HL-60 (cell line): ENCODE measurements around the gene CCSER2.
"Not testable (repeated sequence)": the region's sequence is repeated elsewhere in the genome, so short reads cannot be mapped to it uniquely, and the experiment has no call there.

ENCODE experiments used
- DNase-seq, 2 experiments: peaks; one replicate each; pipeline ENCODE4 v3.0.0-alpha.2; 2010 to 2020; ENCODE audit warnings: low read depth in 1 of 2, low spot score in 1 of 2
- H3K27ac ChIP-seq: fragments of 250-450 bp; sonication (Bioruptor Pico); replicated peaks from 2 replicates; pipeline ENCODE4 v1.5.1; 2020; ENCODE audit warnings: mild to moderate bottlenecking, moderate library complexity
- H3K27me3 ChIP-seq: fragments of 250-450 bp; sonication (Bioruptor Pico); 2 replicates; pipeline ENCODE4 v1.5.1; 2021; ENCODE audit warnings: mild to moderate bottlenecking, moderate library complexity; ENCODE audit not compliant: insufficient read depth, poor library complexity, severe bottlenecking
- H3K4me3 ChIP-seq: replicated peaks from 2 replicates; pipeline ENCODE4 v1.5.1; 2011; ENCODE audit warnings: mild to moderate bottlenecking, control low read depth, low read length; ENCODE audit not compliant: insufficient read depth
- CTCF ChIP-seq: IDR thresholded peaks from one replicate; pipeline ENCODE4 v1.5.1; 2011; ENCODE audit warnings: low read length, control low read depth, inconsistent platforms; ENCODE audit not compliant: insufficient read depth
- GABPA ChIP-seq: IDR thresholded peaks from 2 replicates; pipeline ENCODE4 v1.6.1; 2012; ENCODE audit warnings: low read depth
- POLR2AphosphoS5 ChIP-seq: IDR thresholded peaks from 2 replicates; pipeline ENCODE4 v1.6.1; 2012; ENCODE audit warnings: low read depth
- REST ChIP-seq: IDR thresholded peaks from 2 replicates; pipeline ENCODE4 v1.6.1; 2012; ENCODE audit warnings: low read depth; ENCODE audit not compliant: insufficient replicate concordance
- SPI1 ChIP-seq: IDR thresholded peaks from 2 replicates; pipeline ENCODE4 v1.6.1; 2012; ENCODE audit warnings: low read depth, mild to moderate bottlenecking, borderline replicate concordance
- long read RNA-seq: library from polyadenylated mRNA; unstranded; transcript quantifications from one replicate; pipeline ENCODE4 v2.0.0, GENCODE V29; 2020

Gene CCSER2
- long read RNA-seq, partial matches to known transcripts, result 30 of 37 reads
- long read RNA-seq, other reads (novel, unspliced or antisense), result 7 of 37 reads

GRCh38 chr10:84328418-84329195 lies at the start of gene CCSER2:
Gene CCSER2 (plus strand): TSS chr10:84328589. CDS start chr10:84371053, 42,464 bp downstream.
- Histone ChIP-seq H3K4me3 (peak within 1 kb of the TSS; percentile 69), H3K27ac (0 out of 2 replicates have a peak within 1 kb of the TSS, but pooled peaks have one; percentile 19), H3K27me3 (no peaks in the 10 kb centered on the region)
- peak in 1 of 2 experiments; percentile 89 for DNase-seq
- TF ChIP-seq CTCF (no peak), REST (no peak), POLR2AphosphoS5 (no peak), GABPA (no peak), SPI1 (no peak)

GRCh38 chr10:84279876-84280475 lies 48.4 kb upstream of the CCSER2 start:
- not testable (repeated sequence) for H3K27ac ChIP-seq, DNase-seq

GRCh38 chr10:84286695-84287094 lies 41.7 kb upstream of the CCSER2 start:
- peaks cover 4% of the 10 kb centered on the region for H3K27me3 ChIP-seq
- DNase-seq, result no peak
- no peak overlapping the region for H3K4me3 ChIP-seq
- no peak overlapping the region for H3K27ac ChIP-seq
- TF ChIP-seq CTCF, result no peak
- TF ChIP-seq GABPA, result no peak
- no peak for TF ChIP-seq REST
- TF ChIP-seq SPI1, result no peak
- TF ChIP-seq POLR2AphosphoS5, result no peak

More at GRCh38 chr10:84279876-84280475, 48.4 kb upstream of the CCSER2 start:
- not testable (repeated sequence) for H3K4me3 ChIP-seq, H3K27me3 ChIP-seq

GRCh38 chr10:84288151-84288550 lies 40.2 kb upstream of the CCSER2 start:
- no peak for DNase-seq
- TF ChIP-seq SPI1 (no peak), GABPA (no peak), CTCF (no peak), REST (no peak), POLR2AphosphoS5 (no peak)
- Histone ChIP-seq H3K4me3 (no peak overlapping the region), H3K27me3 (peaks cover 4% of the 10 kb centered on the region), H3K27ac (no peak overlapping the region)
